Neural progenitor cell (in vitro differentiated cells): ENCODE data around the gene BRINP2.

Experiments used
- EZH2 ChIP-seq: fragments of 200-600 bp; sonication (generic); IDR thresholded peaks from 2 replicates; pipeline ENCODE4 v1.6.1; 2017; ENCODE audit warnings: antibody characterized with exemption, mild to moderate bottlenecking, moderate library complexity
- EZH2phosphoT487 ChIP-seq: fragments of 200-600 bp; sonication (generic); IDR thresholded peaks from 2 replicates; pipeline ENCODE4 v1.6.1; 2017; ENCODE audit warnings: antibody characterized with exemption
- TF ChIP-seq, protein P1 (sequence below): fragments of 200-600 bp; sonication (generic); IDR thresholded peaks from 2 replicates; pipeline ENCODE4 v1.5.1; 2017; ENCODE audit warnings: antibody characterized with exemption, mild to moderate bottlenecking

DNA sequence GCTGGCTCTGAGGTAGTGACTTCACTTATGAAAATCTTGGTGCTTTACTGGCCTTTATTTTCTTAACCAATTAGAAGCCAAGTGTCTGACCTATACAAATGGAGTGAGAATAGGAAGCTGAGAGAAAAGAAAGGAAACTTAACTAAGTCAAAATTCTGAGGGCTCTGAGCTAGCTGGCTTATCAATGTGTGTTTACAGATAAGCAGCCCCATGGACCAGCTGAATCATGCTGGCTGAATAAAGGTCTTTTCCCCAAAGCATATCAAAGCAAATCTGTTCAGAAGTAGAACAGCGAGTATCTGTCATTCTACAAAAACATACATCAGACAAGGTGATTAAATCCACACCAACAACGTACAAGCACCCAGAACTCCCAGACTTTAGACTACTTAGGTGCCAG is 117.2 kb downstream of the BRINP2 start:
- TF ChIP-seq EZH2phosphoT487 (no peak), EZH2 (no peak)
- TF ChIP-seq, protein P1, sequence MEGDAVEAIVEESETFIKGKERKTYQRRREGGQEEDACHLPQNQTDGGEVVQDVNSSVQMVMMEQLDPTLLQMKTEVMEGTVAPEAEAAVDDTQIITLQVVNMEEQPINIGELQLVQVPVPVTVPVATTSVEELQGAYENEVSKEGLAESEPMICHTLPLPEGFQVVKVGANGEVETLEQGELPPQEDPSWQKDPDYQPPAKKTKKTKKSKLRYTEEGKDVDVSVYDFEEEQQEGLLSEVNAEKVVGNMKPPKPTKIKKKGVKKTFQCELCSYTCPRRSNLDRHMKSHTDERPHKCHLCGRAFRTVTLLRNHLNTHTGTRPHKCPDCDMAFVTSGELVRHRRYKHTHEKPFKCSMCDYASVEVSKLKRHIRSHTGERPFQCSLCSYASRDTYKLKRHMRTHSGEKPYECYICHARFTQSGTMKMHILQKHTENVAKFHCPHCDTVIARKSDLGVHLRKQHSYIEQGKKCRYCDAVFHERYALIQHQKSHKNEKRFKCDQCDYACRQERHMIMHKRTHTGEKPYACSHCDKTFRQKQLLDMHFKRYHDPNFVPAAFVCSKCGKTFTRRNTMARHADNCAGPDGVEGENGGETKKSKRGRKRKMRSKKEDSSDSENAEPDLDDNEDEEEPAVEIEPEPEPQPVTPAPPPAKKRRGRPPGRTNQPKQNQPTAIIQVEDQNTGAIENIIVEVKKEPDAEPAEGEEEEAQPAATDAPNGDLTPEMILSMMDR: no peak
